BJ (cell line): Measurements from ENCODE around the gene PHACTR3. TPM values are rescaled to one million over a fixed set of nuclear protein-coding genes. Genes with fewer than 3 reads are reported as not detected.

Source experiments
- CTCF ChIA-PET: fragments of 350-600 bp; formaldehyde crosslinking; extraction: SDS; loops from one replicate; lab custom pipeline; 2021; ENCODE audit warnings: antibody characterized with exemption, inconsistent platforms; lab: Yijun Ruan, JAX
- POLR2A ChIA-PET: fragments of 300-600 bp; sonication (Branson Sonifier 250); formaldehyde crosslinking; extraction: SDS; loops from one replicate; lab custom pipeline; 2021; ENCODE audit warnings: antibody characterized with exemption; lab: Charles Lee
- DNase-seq: peaks from one replicate; pipeline ENCODE4 v3.0.0-alpha.2; 2011; ENCODE audit warnings: low read depth
- H3K27me3 ChIP-seq: 2 replicates; pipeline ENCODE4 v1.6.0; 2011; ENCODE audit warnings: low read length; ENCODE audit not compliant: control insufficient read depth, insufficient read depth
- H3K36me3 ChIP-seq: 2 replicates; pipeline ENCODE4 v1.5.1; 2011; ENCODE audit warnings: low read length; ENCODE audit not compliant: control insufficient read depth, insufficient read depth
- H3K4me3 ChIP-seq: 2 replicates; pipeline ENCODE4 v1.5.1; 2011; ENCODE audit warnings: low read depth, mild to moderate bottlenecking, control low read depth, low read length
- CTCF ChIP-seq: IDR thresholded peaks from 2 replicates; pipeline ENCODE4 v1.5.1; 2011; ENCODE audit warnings: low read depth, mild to moderate bottlenecking, control low read depth, inconsistent platforms, low read length, moderate library complexity; ENCODE audit not compliant: insufficient read depth
- polyA plus RNA-seq: library from polyadenylated mRNA; depleted of rRNA; stranded (reverse); fragments of >200 nt; gene quantifications from 2 replicates; pipeline ENCODE4 v1.2.3, GENCODE V29; 2011

Gene PHACTR3
- polyA plus RNA-seq, 1 experiment, result not detected

- no peak for TF ChIP-seq CTCF
- no peak overlapping the region for H3K4me3 ChIP-seq
- H3K27me3 ChIP-seq, result no peaks in the 10 kb centered on the region
- DNase-seq, result no peak
- POLR2A ChIA-PET, result no interaction called here
- H3K36me3 ChIP-seq, result no peaks in the 10 kb centered on the region
- CTCF ChIA-PET, result no interaction called here
These were observed 113.7 kb downstream of the PHACTR3 start for GRCh38 chr20:59718071-59718470.

GRCh38 chr20:59718751-59719150, 114.4 kb downstream of the PHACTR3 start:
- H3K36me3 ChIP-seq, result no peaks in the 10 kb centered on the region
- ChIA-PET POLR2A (no interaction called here), CTCF (interaction anchor here (1.5 kb wide), 1 partner anchor 147 kb away, joined by 4 read pairs; no protein-coding TSS in a partner anchor)
- no peak for TF ChIP-seq CTCF
- H3K27me3 ChIP-seq, result no peaks in the 10 kb centered on the region
- no peak overlapping the region for H3K4me3 ChIP-seq
- no peak for DNase-seq

- CTCF ChIA-PET, result interaction anchor here (1.5 kb wide), 1 partner anchor 149 kb away, joined by 4 read pairs; no protein-coding TSS in a partner anchor
- no peak for DNase-seq
- no peaks in the 10 kb centered on the region for H3K36me3 ChIP-seq
- no peaks in the 10 kb centered on the region for H3K27me3 ChIP-seq
- POLR2A ChIA-PET, result no interaction called here
- no peak for TF ChIP-seq CTCF
- H3K4me3 ChIP-seq, result no peak overlapping the region
These were observed 115.7 kb downstream of the PHACTR3 start for GRCh38 chr20:59720013-59720412.

- CTCF ChIA-PET, result no interaction called here
- Histone ChIP-seq H3K36me3 (no peaks in the 10 kb centered on the region), H3K4me3 (no peak overlapping the region), H3K27me3 (no peaks in the 10 kb centered on the region)
- POLR2A ChIA-PET, result no interaction called here
- no peak for DNase-seq
- TF ChIP-seq CTCF, result no peak
These were observed 117.0 kb downstream of the PHACTR3 start for GRCh38 chr20:59721386-59721785.

GRCh38 chr20:59723108-59723500, 118.8 kb downstream of the PHACTR3 start:
- Histone ChIP-seq H3K4me3 (no peak overlapping the region), H3K27me3 (no peaks in the 10 kb centered on the region), H3K36me3 (no peaks in the 10 kb centered on the region)
- DNase-seq, result no peak
- TF ChIP-seq CTCF, result no peak
- CTCF ChIA-PET, result interaction anchor here (0.7 kb wide), 1 partner anchor 501 kb away, joined by 3 read pairs; no protein-coding TSS in a partner anchor
- POLR2A ChIA-PET, result no interaction called here
